Gastrocnemius medialis (tissue), 4 donors: ENCODE results near the gene CAMK1G.

Source experiments
- CTCF ChIP-seq, 5 experiments: fragments of 450-650 bp in 3 of 5; fragments of 200-600 bp in 2 of 5; sonication (generic) in 2 of 5; IDR thresholded peaks in 4 of 5; conservative IDR thresholded peaks in 1 of 5; 1 replicate in 4 of 5; 2 replicates in 1 of 5; pipeline ENCODE4 v1.5.1; 2016 to 2019; ENCODE audit warnings: antibody characterized with exemption in 5 of 5, mild to moderate bottlenecking in 3 of 5, moderate library complexity in 3 of 5
- POLR2A ChIP-seq, 2 donors: fragments of 450-650 bp; IDR thresholded peaks; one replicate each; pipeline ENCODE4 v1.6.1; 2017; ENCODE audit warnings: antibody characterized with exemption in 2 of 2, mild to moderate bottlenecking in 2 of 2, moderate library complexity in 2 of 2

DNA sequence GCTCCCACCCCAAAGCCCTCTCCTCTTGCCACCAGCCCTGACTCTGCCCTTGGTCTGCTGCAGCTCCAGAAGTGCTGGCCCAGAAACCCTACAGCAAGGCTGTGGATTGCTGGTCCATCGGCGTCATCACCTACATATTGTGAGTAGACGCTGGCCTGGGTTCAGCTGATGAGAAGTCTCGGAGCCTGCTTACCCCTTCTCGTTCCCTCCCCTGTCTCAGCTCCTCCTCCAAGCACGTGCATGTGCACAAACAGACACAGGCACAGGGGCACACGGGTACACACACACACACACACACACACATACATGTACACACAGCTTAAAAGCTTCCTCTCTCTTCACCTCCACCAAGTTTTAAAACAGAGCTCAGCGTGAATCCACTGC is 24.3 kb downstream of the CAMK1G start:
- TF ChIP-seq CTCF (IDR thresholded peaks at IDR 0.05 in 4 of 5, conservative IDR thresholded peaks at IDR 0.05 in 1 of 5) (no peak), POLR2A (IDR thresholded peaks at IDR 0.05) (no peak)
